HG02885 (cell line): Measurements from ENCODE around the gene SMG1.
"Not testable (repeated sequence)": the region's sequence is repeated elsewhere in the genome, so short reads cannot be mapped to it uniquely, and the experiment has no call there.

Experiments
- ATAC-seq: cut with Tn5 transposase; IDR thresholded peaks from one replicate; pipeline ENCODE4 v1.9.1; 2021; ENCODE audit warnings: mild to moderate bottlenecking; ENCODE audit not compliant: unreplicated experiment, poor library complexity

Gene SMG1

DNA sequence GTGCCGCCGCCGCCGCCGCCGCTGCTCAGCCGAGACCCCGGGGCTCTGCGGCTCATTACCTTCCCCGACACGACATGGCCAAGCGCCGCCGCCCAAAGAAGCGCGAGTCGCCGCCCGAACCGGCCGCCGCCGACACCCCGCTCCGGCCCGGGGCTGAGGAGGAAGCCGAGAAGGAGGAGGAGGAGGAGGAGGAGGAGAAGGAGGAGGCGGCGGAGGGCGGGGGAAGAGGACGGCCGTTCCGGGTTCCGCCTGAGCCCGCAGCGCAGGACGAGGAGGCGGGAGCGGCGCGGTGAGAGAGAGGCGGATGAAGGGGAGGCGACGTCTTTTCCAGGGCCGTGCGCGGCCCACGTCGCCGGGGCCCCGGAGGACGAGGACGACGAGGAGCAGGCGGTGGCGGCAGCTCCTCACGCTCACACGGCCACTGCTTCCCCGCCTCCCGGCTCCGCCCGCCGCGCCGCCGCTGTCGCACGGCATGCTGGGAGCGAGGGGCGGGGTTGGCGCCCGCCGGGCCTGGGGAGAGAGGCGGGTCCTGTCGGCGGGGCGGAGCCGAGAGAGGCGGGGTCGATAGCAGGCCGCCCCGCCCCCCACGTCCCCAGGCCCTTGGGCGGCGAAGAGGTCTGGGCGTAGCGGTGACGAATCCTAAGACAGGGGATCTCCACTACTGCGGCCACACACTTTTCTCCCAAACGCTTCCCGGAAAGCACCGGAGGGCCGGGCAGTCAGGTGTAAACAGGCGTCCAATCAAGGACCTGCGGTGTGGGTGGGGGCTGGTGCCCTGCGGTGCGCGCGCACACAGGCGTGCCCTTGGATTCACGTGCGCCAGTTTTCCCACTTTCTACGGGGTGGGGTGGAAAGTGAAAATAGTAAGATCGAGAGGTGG lies at the start of gene SMG1:
TSS of gene SMG1 (minus strand) at position 423 of the 880 bp plus-strand sequence. CDS start at position 56, 367 bp downstream.
- ATAC-seq = peak; percentile 83

DNA sequence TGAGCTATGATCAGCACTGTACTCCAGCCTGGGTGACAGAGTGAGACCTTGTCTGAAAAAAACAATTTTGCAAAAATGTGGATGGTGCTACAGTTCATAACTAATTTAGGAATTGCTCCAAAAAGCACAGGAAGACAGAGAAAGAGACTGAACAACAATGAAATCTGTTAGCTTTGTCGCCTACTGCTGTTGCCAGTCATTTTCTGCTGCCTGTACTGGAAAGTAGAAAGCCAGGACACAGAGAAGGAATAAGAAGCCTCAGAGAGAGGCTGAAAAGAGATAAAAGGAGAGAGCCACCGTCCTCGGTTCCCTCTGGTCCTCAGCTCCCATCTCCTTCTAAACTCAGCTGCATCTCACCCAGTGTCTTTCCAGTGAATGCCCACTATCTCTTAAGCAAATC lies 48.9 kb upstream of the SMG1 start:
- no peak for ATAC-seq

DNA sequence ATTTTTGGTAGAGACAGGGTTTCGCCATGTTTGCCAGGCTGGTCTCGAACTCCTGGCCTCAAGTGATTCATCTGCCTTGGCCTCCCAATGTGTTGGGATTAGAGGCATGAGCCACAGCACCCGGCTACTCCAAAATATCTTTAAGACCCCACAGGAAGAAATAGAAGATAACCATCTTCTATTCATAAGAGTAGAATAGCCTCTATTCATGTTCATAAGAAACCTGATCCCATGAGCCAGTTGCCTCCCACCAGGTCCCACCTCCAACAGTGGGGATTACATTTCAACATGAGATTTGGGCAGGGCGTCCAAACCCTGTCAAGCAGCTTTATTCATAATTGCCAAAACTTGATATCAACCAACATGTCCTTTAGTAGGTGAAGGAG lies 43.6 kb upstream of the SMG1 start:
- ATAC-seq = no peak

DNA sequence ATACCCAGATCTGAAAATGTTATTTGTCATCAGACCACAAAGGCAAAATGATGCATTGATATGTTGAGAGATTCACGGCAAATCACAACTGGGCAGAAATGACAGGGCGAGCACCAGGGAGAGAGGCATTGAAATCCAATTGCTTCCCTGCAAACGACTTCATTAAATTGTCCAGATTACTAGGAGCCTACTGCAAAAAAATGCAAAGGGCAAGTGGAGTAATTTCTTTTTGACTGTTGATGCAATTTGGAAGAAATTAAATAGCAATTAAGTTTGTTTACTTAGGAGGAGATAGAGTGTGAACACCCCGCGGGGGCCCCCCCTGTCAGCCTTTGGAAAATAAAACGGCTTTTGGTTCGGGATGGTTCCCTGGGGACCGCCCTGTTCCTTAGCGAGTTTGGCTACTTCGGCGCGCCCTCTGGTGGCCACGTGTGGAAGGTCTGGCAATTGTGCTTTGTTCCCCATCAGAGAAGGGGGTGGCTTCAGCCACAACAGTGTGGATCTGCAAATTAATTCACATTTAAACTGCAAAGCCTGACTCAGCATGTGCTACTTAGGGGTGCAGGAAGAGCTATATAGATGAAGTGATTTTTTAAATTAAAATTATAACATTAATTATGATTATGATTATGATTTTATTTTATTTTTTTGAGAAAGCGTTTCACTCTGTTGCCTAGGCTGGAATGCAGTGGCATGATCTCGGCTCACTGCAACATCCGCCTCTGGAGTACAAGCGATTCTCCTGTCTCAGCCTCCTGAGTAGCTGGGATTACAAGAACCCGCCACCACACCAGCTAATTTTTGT lies 43.0 kb upstream of the SMG1 start:
- no peak for ATAC-seq

DNA sequence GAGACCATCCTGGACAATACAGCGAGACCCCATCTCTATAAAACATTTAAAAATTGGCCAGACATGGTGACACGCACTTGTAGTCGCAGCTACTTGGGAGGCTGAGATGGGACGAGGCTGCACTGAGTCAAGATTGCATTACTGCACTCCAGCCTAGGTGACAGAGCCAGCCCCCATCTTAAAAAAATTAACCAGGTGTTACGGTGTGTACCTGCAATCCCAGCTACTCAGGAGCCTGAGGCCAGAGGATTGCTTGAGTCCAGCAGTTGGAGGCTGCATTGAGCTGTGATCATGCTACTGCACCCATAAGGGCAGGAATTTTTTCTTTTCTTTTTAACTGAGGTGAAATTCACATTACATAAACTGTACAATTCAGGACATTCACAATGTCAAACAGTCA lies 40.6 kb upstream of the SMG1 start:
- ATAC-seq = no peak

GRCh38 chr16:18965555-18965954 lies 39.3 kb upstream of the SMG1 start:
- no peak for ATAC-seq

DNA sequence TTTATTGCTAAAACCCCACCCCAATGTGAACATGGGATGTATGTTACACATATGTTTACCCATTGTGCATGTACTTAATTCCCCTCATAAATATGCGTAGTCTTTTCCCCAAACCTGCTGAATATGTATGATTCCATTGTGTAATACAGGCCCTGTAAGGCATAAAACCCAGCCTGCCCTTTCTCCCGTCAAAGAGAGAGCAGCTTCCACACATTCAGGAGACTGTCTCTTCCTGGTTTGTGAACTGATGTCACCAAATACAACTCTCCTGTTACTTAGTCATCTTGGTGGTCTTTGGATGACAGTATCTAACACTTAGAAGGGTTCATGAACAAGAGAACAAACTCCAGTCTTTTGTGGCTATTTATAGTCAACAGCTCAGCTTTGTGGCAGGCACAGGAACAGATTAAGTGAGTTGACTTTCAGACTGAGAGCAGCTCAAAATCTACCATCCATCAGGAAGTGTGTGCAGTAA lies 32.9 kb upstream of the SMG1 start:
- ATAC-seq = no peak

GRCh38 chr16:18958621-18959029 lies 32.4 kb upstream of the SMG1 start:
- no peak for ATAC-seq

DNA sequence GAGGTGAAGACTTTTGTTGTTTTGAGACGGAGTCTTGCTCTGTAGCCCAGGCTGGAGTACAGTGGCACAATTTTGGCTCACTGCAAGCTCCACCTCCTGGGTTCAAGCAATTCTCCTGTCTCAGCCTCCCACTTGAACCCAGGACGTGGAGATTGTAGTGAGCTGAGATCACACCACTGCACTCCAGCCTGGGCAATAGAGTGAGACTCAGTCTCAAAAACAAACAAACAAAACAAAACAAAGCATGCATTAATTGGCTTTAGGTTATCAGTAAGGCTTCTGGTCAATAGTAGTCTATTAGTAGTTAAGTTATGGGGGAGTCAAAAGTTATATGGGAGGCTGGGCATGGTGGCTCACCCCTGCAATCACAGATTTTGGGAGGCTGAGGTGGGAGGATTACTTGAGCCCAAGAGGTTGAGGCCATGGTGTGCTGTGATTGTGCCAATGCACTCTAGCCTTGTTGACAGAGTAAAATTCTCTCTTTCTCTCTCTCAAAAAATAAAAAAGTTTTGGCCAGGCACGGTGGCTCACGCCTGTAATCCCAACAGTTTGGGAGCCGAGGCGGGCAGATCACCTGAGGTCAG lies 30.5 kb upstream of the SMG1 start:
- ATAC-seq = not testable (repeated sequence)

DNA sequence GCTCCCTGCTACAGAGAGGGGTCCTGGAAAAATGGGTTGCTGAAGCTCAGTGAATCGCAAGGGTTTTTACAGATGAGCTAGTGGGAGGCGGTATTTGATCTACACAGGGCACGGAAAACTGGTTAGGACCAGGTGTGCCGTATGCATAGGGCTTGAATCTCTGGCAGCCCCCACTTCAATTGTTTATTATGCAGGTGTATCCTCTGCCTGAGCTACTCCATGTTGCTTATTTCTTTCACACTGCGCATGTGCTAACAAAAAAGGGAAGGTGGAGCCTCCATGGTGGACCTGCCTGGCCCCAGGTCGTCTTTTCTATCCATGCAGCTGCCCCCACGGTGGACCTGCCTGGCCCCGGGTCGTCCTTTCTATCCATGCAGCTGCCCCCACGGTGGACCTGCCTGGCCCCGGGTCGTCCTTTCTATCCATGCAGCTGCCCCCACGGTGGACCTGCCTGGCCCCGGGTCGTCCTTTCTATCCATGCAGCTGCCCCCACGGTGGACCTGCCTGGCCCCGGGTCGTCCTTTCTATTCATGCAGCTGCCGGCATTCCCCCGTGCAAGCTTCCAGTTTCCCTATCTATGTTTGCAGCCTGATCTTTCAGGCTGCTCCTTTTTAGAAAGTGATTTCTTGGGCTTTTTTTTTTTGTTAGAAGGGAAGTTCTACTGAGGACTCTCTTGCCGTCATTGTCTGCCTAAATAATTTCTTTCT lies 29.8 kb upstream of the SMG1 start:
- ATAC-seq = not testable (repeated sequence)

DNA sequence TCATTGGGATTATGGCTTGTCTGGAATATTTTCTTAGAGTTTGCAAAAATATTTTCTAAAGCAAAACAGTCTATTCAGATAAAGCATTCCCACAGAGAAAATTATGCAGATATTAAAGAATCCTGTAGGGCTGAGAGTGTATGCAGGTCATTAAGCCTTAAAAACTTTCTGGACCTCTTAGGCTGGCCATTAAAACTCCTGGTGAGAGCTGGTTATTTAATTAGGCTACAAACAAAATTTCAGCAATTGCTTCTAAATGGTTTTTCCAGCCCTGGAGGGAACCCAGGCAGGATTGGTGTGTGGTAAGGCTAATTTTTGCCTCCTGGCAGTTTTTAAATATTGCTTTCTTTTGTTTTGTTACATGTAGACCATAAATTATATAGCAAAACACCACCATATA lies 27.3 kb upstream of the SMG1 start:
- no peak for ATAC-seq

DNA sequence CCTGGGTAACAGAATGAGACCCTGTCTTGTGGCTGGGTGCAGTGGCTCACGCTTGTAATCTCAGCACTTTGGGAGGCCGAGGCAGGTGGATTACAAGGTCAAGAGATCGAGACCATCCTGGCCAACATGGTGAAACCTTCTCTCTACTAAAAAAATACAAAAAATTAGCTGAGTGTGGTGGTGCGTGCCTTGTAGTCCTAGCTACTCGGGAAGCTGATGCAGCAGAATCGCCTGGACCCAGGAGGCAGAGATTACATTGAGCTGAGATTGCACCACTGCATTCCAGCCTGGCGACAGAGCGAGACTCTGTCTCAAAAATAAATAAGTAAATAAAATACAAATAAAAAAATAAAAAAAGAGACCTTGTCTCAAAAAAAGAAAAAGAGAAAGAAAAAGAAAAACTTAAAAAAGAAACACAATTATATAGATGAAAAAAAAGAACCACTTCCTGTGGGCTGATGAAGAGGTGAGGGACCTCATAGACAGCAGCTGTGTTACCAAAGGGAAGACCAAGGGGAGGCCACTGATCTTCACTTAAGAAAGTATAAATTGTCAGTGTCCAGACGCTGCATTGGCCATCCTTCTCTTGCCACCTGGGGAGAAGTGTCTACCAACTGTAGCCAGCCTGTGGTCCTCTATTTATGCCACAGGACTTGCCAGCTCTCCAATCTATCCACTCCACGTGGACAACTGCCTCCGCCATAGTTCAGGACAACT lies 24.4 kb upstream of the SMG1 start:
- ATAC-seq = no peak

- ATAC-seq = no peak
These were observed 22.3 kb upstream of the SMG1 start for GRCh38 chr16:18948372-18949020.

DNA sequence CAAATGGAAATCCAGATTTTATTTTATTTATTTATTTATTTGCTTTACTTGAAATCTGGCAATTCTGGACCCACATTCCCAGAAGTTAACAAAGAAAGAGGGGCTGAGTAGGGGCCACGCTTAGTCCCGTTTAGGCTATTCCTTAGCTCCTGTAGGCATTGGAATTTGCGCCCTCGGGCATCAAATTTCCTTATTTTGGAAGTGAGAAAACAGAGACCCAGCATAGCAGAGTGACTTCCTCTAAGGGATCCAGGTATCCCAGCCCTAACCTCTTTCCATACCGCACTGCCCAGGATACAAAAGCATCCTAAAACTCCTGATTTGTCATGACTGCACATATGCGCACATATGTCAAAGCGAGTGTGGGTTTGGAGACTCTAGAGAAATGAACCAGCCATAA lies 19.0 kb upstream of the SMG1 start:
- no peak for ATAC-seq

- no peak for ATAC-seq
These were observed 17.2 kb upstream of the SMG1 start for GRCh38 chr16:18943414-18943813.

DNA sequence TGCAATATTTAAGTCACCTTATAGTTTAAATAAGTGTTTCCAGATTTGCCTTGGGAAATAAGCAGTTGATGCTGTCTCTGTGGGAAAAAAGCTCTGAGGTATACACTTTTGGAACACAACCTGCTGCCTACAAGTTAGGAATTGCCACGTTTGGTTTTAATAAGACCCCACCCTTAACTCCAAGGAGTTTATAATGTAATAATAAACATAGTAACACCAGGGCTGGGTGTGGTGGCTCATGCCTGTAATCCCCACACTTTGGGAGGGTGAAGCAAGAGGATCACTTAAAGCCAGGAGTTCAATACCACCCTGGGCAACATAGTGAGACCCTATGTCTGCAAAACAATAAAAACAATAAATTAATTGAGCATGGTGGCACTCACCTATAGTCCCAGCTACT lies 15.9 kb upstream of the SMG1 start:
- no peak for ATAC-seq

GRCh38 chr16:18941471-18941870 lies 15.3 kb upstream of the SMG1 start:
- no peak for ATAC-seq

- ATAC-seq = no peak
These were observed 12.8 kb upstream of the SMG1 start for GRCh38 chr16:18938986-18939385.

GRCh38 chr16:18937390-18937789 lies 11.2 kb upstream of the SMG1 start:
- no peak for ATAC-seq
